ENCODE measurements around the gene ADCY2. TPM values are rescaled to one million over a fixed set of nuclear protein-coding genes. Genes with fewer than 3 reads are reported as not detected.
A peak's percentile ranks its signal among the peaks of the same experiment; 100 is the strongest.

ADCY2 gene
- total RNA-seq, 1 donor, result 0.27 TPM

DNA sequence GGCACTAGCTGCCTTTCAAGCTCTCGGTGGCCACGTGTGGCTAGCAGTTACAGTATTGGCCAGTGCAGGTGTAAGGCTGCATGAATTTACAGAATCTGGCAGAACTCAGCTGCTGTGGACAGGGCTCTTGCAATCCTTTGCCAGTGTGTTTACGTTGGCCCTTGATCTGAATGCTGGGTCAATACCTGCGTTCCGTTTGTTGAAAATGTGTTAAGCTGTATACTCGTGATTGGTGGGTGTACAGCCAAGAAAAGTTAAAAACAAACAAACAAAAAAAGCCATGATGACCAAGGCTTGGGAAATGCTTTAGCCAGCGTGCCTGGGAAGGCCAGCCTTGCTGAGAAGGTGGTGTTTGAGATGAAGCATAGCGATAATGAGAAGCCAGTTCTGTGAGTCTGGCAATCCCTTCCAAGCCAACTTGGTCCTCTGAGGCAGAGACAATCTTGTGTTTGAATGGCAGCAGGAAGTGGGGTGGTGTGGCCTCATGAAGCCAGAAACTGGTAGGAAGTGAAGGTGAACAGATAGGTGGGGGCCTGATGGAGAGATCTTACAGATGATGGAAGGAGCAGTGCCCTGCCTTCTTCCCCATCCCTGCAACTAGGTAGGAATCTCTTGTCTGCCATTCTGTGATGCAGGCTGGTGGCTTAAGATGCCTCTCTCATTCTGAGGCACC is 455.8 kb downstream of the ADCY2 start:
- DNase-seq (ENCODE audit: low read depth in 2 of 3, low spot score in 2 of 3), result no peak

DNA sequence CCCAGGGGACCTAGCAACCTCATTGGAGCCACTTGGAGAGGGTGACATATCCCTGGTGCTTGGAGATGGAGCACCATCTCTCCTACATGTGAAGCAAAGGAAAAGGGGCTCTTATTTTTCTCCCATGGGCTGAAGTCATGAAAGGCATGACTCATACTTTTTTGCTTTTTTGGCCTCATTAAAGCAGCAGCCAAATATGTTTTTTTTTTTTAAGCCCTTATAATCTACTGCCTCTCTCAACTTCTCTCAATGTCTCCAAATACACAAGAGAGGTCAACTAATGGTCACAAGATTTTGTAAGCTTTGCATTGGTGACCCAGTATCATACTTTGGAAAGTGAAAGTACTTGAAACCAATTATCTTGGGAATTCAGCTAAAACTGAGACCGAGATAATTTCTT is 456.6 kb downstream of the ADCY2 start:
- DNase-seq (ENCODE audit: low read depth in 2 of 3, low spot score in 2 of 3), result no peak

DNA sequence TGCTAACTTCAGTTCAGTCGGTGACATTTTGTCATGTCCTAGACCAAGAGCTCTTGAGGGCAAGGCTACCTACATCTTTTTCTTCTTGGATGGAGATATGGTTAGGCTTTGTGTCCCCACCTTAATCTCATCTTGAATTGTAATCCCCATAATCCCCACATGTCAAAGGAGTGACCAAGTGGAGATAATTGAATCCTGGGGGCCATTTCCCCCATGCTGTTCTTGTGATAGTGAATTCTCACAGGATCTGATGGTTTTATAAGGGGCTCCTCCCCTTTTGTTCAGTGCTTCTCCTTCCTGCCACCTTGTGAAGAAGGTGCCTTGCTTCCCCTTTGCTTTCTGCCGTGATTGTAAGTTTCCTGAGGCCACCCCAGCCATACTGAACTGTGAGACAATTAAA is 457.1 kb downstream of the ADCY2 start:
- no peak for DNase-seq (ENCODE audit: low read depth in 2 of 3, low spot score in 2 of 3)

DNA sequence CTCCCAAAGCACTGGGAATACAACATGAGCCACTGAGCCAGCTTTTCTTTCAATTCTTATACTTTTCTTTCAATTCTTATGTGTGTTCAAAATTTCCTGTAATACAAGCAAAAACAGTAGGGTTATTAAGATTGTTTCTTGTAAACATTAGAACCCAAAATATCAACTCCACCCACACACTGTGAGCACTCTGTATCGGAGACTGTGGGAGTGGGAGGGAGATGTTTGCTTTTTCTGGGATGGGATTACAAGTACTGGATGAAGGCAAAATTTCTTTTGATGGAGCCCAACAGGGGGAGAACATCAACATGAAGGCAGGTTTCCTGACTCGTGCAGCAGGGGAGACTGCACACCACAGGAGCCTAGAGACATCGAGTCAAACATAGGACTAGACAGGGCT is 459.7 kb downstream of the ADCY2 start:
- no peak for DNase-seq (ENCODE audit: low read depth in 2 of 3, low spot score in 2 of 3)

DNA sequence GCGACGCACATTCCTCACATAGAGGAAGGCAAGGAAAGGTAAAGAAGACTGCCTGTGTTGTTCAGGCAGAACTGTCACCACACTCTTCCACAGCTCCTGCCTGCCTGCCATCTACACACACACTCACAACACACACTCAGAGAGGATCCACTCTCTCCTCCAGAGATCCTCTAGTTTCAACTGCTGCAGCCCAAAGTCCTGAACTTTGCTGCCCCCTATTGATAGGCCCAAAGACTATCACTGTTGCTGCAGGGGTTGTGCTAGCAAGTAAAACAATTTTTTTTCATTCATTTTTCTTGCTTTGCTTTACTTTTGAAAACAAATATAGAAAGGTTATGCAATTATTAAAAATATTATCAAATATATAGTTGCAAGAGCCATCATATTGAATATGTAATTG is 460.9 kb downstream of the ADCY2 start:
- DNase-seq (ENCODE audit: low read depth in 2 of 3, low spot score in 2 of 3), result peak in 2 of 3 donors; percentile 27 to 70

DNA sequence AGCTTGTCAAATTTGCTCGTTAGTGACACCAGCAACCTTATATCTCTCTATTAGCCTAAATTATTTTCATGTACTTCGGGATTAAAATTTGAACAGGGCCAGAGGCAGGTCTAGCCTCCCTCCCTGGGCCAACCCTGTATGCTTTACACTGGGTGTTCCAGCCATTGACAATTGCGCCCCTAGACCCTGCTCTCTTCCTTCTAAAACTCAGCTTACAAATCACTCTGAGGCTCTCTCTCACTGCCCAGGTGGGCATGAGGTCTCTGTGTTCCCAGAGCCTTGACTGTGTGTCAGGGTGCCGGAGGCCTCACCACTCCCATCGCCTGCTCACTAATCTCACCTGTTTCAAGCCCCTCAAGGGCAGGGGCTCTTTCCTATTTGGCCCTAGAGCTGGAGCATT is 461.4 kb downstream of the ADCY2 start:
- no peak for DNase-seq (ENCODE audit: low read depth in 2 of 3, low spot score in 2 of 3)

DNA sequence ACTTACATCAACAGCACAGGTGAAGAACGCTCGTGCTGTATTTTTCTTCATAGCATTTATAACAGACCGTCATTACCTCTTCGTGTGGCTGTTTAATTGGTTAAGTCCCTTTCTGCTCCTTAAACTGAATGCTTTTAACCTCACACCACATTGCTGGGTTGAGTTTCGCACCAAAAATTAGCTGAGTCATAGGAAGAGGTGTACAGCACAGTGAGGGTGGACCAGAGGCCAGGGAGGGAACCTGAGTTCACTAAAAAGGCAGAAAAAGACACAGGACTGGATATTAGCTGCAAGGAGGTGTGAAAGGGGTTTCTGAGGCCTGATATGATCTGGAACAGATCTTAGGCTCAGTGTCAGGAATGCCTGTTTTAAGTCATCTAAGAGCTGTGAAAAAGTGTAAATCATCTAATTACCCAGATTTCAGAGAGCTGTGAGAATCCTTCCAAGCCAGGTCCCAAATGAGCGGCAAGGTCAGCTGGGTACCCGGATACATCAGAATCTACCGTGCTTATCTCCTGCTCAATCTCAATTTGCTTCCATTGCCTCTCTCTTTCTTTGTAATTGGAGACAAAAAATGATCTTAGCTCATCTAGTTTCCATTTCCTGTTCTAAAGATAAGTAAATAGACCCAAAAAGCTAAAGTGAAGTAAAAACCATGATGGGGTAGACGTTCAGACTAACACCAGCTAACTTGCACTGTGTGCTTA is 462.1 kb downstream of the ADCY2 start:
- DNase-seq (ENCODE audit: low read depth in 2 of 3, low spot score in 2 of 3), result peak in 2 of 3 donors; percentile 17 to 66

DNA sequence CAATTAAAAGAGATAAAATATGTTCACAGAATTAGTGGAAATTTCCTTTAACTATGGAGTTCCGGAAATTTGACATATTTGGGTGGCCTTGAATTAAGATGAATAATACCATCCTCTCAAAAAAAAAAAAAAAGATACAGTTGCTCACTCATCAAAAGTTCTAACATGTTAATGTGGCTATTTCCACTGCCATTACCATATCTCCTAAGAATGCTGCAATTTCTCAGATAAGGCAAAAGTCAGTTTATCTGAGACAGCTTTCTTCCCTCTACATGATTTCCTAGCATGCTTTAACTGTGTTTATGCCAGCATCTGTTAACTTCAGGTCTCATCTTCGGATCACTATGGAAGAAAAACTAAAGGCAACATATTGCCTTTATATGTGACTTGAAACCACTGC is 470.3 kb downstream of the ADCY2 start:
- DNase-seq (ENCODE audit: low read depth in 2 of 3, low spot score in 2 of 3), result no peak

DNA sequence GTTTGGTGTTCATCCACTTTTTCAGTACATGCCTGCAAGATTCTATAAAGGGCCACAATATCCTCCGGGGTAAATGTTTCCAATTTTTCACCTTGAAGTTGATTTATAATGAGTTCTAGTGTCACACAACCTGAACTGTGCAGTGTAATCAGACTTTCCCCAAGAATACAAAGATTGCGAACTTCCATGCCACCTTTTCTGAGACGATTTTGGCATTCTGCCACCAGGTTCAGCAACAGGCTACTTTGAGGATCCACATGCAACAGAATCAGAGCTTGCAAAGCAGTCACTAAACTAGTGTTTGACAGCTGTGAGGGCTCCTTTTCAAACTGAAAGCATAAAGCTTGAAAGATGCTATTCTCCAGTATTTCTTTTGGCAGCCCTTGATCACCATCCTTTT is 471.3 kb downstream of the ADCY2 start:
- no peak for DNase-seq (ENCODE audit: low read depth in 2 of 3, low spot score in 2 of 3)

DNA sequence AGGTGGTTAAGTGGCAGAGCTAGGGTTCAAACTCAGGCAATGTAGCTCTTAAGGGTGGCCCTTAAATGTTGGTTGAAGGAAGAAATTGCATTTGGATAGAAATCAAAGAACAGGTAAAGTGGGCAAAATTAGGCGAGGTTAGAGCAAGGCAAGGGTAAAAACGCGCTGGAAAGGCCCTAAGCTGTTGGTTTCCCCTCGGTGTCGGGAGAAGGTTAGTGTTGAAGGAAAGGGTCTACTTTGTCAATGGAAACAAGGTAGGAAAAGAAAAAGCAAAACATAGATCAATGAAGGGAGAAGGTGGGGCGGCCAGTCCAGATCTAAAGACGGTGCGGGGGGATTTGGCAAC is 472.5 kb downstream of the ADCY2 start:
- DNase-seq (ENCODE audit: low read depth in 2 of 3, low spot score in 2 of 3), result no peak

DNA sequence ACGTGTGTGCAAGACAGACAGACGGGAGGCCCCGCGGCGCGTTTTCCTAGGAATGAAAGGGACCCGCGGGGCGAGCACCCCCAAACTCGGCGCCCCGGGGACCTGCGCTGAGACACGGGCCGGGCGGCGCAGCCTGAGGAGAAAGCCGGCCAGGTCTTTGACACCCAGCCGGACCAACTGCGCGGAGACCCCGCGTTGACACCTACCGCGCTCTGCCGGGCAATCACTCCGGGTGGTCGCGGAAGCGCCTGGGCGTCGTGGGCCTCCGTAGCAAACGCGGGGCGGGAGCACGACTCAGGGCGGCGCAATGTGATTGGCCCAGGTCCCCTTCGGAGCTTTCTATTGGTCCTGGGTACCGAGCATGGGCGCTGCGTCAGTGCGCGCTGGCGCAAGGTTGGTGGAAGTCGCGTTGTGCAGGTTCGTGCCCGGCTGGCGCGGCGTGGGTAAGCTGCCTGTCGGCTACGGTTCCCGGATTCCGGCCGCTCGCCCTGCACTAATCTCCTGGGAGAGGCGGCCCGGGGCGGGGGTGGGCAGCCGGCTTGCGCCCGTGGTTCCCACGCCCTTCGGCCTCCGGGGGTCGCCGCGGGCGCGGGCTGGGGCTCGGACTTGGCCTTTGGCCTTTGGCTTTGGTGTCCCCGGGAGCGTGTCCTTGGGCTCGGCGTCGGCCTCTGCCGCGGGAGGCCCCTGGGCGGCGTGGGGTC is 473.0 kb downstream of the ADCY2 start, which contains the start of the genes FASTKD3 and MTRR:
FASTKD3 (minus strand) TSS at position 259 of the 701 bp plus-strand sequence. CDS start 948 bp downstream, outside the sequence.
MTRR (plus strand) TSS at position 376 of the 701 bp plus-strand sequence. CDS start 1,647 bp downstream, outside the sequence.
- peak; percentile 77 to 94 (median 92) for DNase-seq (ENCODE audit: low read depth in 2 of 3, low spot score in 2 of 3)

DNA sequence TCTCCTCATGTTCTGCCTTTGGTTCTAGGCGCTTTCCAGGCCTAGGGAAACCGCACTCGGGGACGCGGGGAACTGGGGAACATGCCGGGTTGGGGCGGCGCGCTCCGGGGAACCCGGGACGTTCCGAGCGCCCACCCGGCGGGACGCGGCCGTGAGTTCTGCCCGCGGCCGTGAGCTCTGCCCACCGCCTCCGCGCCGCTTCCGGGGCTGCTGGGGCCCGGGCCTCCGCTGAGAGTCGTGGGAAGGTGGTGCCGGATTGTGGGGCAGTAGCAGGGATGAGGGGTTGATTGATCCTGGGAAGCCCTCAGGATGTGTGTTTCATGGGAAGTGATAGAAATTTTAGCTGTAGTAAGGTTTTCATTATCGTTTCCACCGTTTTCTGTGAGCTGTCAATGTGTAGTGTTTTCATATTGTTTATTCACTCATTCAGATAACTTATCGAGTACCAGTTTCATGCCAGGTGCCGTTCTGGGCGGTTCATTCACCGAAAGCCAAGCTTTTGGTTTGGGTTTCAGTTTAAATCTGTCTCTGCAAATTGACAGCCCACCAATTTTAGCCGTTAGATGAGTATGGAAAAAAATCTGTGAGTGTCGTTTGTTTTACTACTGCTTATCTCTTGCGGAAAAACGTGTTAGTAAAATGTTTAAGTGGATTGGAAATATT is 473.7 kb downstream of the ADCY2 start:
- DNase-seq (ENCODE audit: low read depth in 2 of 3, low spot score in 2 of 3), result no peak

DNA sequence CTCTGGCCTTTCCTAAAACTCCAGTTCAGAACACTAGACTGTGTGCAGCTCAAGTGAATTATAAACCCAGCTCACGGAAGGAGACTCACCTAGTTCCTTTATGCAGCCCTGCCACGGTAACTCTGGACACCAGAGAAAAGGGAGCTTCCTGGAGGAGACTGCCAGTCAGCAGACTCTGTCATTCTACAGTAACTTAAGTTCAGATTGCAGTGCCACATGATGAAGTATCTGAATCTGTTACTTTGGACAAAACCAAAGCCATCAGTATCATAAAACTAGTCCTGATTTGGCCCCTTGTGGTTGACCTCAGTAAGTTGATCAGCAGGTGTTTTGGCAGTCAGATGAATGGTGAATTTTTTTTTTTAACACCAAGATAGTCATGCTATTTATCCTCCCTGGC is 475.7 kb downstream of the ADCY2 start:
- DNase-seq (ENCODE audit: low read depth in 2 of 3, low spot score in 2 of 3), result no peak

DNA sequence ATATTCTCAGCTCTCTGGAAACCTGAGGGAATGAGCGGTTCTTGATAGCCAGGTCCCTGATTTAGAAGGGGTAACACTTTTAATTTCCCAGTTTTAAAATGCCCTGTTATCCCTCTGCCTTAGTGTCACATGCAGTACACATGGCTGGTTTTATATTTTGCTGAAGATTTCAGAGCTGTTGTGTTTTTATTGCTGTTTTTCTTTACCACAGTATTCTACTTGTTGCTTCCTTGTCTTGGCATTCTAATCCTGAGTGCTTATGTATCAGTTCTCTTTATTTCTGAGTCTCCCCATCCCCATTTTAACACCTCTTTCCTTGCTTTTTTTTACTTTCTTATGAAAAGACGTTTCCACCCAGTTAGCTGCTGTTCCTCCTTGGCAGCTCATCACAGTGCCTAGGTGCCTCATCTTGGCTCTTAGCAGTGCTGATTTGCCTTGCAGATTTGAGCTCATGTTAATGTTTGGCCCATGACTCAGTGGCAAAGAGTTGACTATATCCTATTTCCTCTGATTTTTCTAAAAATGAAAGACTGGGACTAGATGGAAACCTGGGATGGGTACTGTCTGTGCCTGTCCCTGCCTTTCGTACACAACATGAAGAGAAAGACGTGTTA is 476.7 kb downstream of the ADCY2 start:
- DNase-seq (ENCODE audit: low read depth in 2 of 3, low spot score in 2 of 3), result no peak

DNA sequence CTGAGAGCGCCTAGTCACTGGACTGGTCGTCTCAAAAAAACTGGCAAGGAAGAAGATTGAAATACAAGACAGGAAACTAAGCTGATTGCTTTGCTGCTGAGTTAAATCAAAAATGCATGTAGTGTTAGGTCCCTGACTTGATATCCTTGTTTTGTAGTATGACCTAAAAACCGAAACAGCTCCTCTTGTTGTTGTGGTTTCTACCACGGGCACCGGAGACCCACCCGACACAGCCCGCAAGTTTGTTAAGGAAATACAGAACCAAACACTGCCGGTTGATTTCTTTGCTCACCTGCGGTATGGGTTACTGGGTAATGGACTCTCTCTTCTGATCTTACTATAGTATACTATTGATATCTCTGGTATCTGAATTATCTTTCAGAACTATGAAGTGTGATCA is 477.3 kb downstream of the ADCY2 start:
- DNase-seq (ENCODE audit: low read depth in 2 of 3, low spot score in 2 of 3), result no peak

DNA sequence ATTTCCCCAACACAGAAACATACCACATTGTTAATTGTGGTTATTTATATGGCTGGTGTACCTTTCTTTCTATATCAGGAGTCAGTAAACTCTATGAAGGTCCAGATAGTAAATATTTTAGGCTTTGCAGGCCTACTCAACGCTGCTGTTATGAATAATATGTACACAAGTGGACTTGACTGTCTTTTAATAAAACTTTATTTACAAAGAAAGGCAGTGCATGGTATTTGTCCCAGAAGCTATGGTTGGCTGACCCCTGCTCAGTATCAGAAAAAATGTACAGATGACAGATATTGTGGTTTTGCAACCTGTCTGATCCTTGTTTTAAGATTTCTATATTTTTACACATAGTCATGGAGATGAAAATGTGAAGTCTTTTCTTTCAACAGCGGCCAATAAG is 478.7 kb downstream of the ADCY2 start:
- no peak for DNase-seq (ENCODE audit: low read depth in 2 of 3, low spot score in 2 of 3)

DNA sequence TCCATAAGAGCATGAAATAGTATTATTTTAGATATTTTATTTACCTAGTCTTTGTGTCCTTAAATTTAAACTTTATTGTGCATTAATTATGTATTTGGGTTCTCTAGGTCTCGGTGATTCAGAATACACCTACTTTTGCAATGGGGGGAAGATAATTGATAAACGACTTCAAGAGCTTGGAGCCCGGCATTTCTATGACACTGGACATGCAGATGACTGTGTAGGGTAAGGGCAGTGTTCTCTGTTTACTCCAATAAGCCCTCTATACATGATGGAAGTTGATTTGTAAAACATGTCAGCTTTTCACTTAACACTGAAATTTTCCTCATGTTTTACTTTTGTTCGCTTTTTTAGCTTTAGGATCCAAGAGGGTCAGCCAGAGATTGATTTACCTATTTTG is 479.2 kb downstream of the ADCY2 start:
- no peak for DNase-seq (ENCODE audit: low read depth in 2 of 3, low spot score in 2 of 3)

DNA sequence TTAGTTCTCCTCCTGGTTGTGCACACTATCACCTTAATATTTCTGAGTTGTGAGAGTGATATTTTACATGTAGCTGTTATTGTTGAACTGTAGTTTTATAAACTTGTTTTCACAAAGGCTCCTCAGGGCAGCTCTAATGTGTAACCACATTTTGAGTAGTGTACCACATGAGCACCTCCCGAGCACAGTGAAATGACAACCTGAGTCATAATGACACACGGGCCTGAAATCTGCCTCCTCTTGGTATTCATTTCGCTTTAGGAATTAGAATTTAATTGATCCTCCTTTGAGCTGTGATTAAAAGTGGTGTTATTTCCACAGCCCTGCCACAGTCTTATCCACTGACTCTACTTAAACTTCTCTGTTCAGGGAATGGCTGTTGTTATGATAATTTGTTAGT is 480.9 kb downstream of the ADCY2 start:
- DNase-seq (ENCODE audit: low read depth in 2 of 3, low spot score in 2 of 3), result no peak

DNA sequence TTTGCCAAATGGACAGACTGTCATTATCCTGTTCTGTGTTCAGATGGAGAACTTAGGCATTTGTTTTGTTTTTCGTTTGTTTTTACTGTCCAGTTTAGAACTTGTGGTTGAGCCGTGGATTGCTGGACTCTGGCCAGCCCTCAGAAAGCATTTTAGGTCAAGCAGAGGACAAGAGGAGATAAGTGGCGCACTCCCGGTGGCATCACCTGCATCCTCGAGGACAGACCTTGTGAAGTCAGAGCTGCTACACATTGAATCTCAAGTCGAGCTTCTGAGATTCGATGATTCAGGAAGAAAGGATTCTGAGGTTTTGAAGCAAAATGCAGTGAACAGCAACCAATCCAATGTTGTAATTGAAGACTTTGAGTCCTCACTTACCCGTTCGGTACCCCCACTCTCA is 481.9 kb downstream of the ADCY2 start:
- no peak for DNase-seq (ENCODE audit: low read depth in 2 of 3, low spot score in 2 of 3)

DNA sequence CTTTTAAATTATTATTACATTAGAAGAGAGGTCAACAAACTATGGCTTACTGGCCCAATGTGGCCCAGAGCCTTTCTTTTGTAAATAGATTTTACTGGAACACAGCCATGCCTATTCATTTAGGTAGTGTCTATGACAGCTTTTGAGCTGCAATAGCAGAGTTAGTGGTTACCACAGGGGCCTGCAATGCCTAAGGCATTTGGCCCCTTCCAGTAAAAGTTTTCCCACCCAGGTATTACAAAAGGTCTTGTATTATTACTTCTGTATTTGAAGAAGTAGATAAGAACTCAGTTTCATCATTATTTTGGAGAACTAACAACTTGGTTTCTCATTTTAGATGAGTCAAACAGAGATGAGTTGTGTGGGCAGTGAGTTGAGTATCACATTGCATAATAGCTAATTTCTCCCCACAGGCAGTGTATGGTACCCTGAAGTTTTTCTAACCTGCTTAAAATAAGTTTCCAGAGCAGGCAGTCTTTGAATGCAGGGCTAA is 482.5 kb downstream of the ADCY2 start:
- DNase-seq (ENCODE audit: low read depth in 2 of 3, low spot score in 2 of 3), result no peak
